Erythroblast (primary cell): Measurements from ENCODE around the gene ASAP2.

Source experiments
- GATA1 ChIP-seq: IDR thresholded peaks from 2 replicates; pipeline ENCODE4 v1.6.1; 2011; ENCODE audit warnings: low read depth, mild to moderate bottlenecking, control low read depth, low read length, moderate library complexity
- POLR2A ChIP-seq: IDR thresholded peaks from 2 replicates; pipeline ENCODE4 v1.6.1; 2011; ENCODE audit warnings: mild to moderate bottlenecking, low read length

- TF ChIP-seq POLR2A: no peak
- TF ChIP-seq GATA1: no peak
Observed at GRCh38 chr2:9174771-9175437, 31.7 kb upstream of the ASAP2 start.
